NT2/D1 (cell line): Measurements from ENCODE around the gene TBC1D4.

ENCODE experiments used
- DNase-seq: peaks from one replicate; pipeline ENCODE4 v3.0.0-alpha.2; 2011; ENCODE audit warnings: low read depth, low spot score
- H3K27me3 ChIP-seq: 2 replicates; pipeline ENCODE4 v1.6.0; 2011; ENCODE audit warnings: mild to moderate bottlenecking; ENCODE audit not compliant: insufficient read length, insufficient read depth
- H3K36me3 ChIP-seq: 2 replicates; pipeline ENCODE4 v1.6.1; 2011; ENCODE audit warnings: mild to moderate bottlenecking, low read length, mixed read lengths; ENCODE audit not compliant: insufficient read depth, insufficient read length
- H3K4me1 ChIP-seq: 2 replicates; pipeline ENCODE4 v1.5.1; 2011; ENCODE audit not compliant: insufficient read depth, insufficient read length
- H3K4me3 ChIP-seq: 2 replicates; pipeline ENCODE4 v1.5.1; 2011; ENCODE audit warnings: low read depth; ENCODE audit not compliant: insufficient read length
- H3K9ac ChIP-seq: 2 replicates; pipeline ENCODE4 v1.6.0; 2011; ENCODE audit warnings: low read depth; ENCODE audit not compliant: insufficient read length
- H3K9me3 ChIP-seq: 2 replicates; pipeline ENCODE4 v1.5.1; 2011; ENCODE audit warnings: mild to moderate bottlenecking, low read length; ENCODE audit not compliant: insufficient read depth
- SUZ12 ChIP-seq: IDR thresholded peaks from 2 replicates; pipeline ENCODE4 v1.6.1; 2011; ENCODE audit not compliant: insufficient read length, insufficient read depth; ENCODE audit errors: extremely low read depth
- YY1 ChIP-seq: IDR thresholded peaks from 2 replicates; pipeline ENCODE4 v1.6.1; 2011; ENCODE audit not compliant: insufficient read length, insufficient read depth
- ZNF274 ChIP-seq: IDR thresholded peaks from 2 replicates; pipeline ENCODE4 v1.6.1; 2011; ENCODE audit warnings: mild to moderate bottlenecking, low read depth, low read length

The TBC1D4 gene

GRCh38 chr13:75326173-75327134 lies 155.5 kb downstream of the TBC1D4 start:
- Histone ChIP-seq H3K4me1 (no peaks in the 10 kb centered on the region), H3K27me3 (no peaks in the 10 kb centered on the region), H3K4me3 (no peak overlapping the region), H3K9me3 (no peaks in the 10 kb centered on the region), H3K9ac (no peak overlapping the region), H3K36me3 (peaks cover 6% of the 10 kb centered on the region)
- DNase-seq: no peak
- no peak for TF ChIP-seq ZNF274
- TF ChIP-seq YY1: no peak
- no peak for TF ChIP-seq SUZ12

- Histone ChIP-seq H3K9me3 (no peaks in the 10 kb centered on the region), H3K27me3 (no peaks in the 10 kb centered on the region), H3K4me3 (no peak overlapping the region), H3K9ac (no peak overlapping the region), H3K4me1 (no peaks in the 10 kb centered on the region), H3K36me3 (peaks cover 6% of the 10 kb centered on the region)
- TF ChIP-seq YY1 (no peak), SUZ12 (no peak), ZNF274 (no peak)
- no peak for DNase-seq
Measured at GRCh38 chr13:75325711-75326110, 156.3 kb downstream of the TBC1D4 start.

- no peak overlapping the region for H3K4me3 ChIP-seq
Measured at GRCh38 chr13:75324413-75324940, 157.5 kb downstream of the TBC1D4 start.

GRCh38 chr13:75321084-75321483 lies 160.9 kb downstream of the TBC1D4 start:
- Histone ChIP-seq H3K27me3 (no peaks in the 10 kb centered on the region), H3K4me3 (no peak overlapping the region), H3K36me3 (peaks cover 4% of the 10 kb centered on the region), H3K4me1 (no peaks in the 10 kb centered on the region), H3K9me3 (no peaks in the 10 kb centered on the region), H3K9ac (no peak overlapping the region)
- no peak for DNase-seq
- no peak for TF ChIP-seq YY1
- no peak for TF ChIP-seq SUZ12
- no peak for TF ChIP-seq ZNF274

More at GRCh38 chr13:75324413-75324940, 157.5 kb downstream of the TBC1D4 start:
- DNase-seq: no peak
- Histone ChIP-seq H3K9ac (no peak overlapping the region), H3K9me3 (no peaks in the 10 kb centered on the region), H3K4me1 (no peaks in the 10 kb centered on the region), H3K27me3 (no peaks in the 10 kb centered on the region), H3K36me3 (peaks cover 6% of the 10 kb centered on the region)
- TF ChIP-seq YY1 (no peak), SUZ12 (no peak), ZNF274 (no peak)

GRCh38 chr13:75319254-75319653 lies 162.7 kb downstream of the TBC1D4 start:
- Histone ChIP-seq H3K4me3 (no peak overlapping the region), H3K27me3 (no peaks in the 10 kb centered on the region), H3K4me1 (no peaks in the 10 kb centered on the region), H3K9ac (no peak overlapping the region), H3K9me3 (no peaks in the 10 kb centered on the region), H3K36me3 (no peaks in the 10 kb centered on the region)
- DNase-seq: no peak
- no peak for TF ChIP-seq YY1

- no peak for TF ChIP-seq SUZ12
- TF ChIP-seq ZNF274: no peak
- no peak for TF ChIP-seq YY1
- H3K9me3 ChIP-seq: no peaks in the 10 kb centered on the region
- H3K4me3 ChIP-seq: no peak overlapping the region
- no peak for DNase-seq
- H3K27me3 ChIP-seq: no peaks in the 10 kb centered on the region
- H3K9ac ChIP-seq: no peak overlapping the region
- H3K36me3 ChIP-seq: no peaks in the 10 kb centered on the region
- H3K4me1 ChIP-seq: no peaks in the 10 kb centered on the region
Measured at GRCh38 chr13:75318138-75318833, 163.7 kb downstream of the TBC1D4 start.

GRCh38 chr13:75316427-75316826 lies 165.5 kb downstream of the TBC1D4 start:
- Histone ChIP-seq H3K27me3 (no peaks in the 10 kb centered on the region), H3K9ac (no peak overlapping the region)
- no peak for TF ChIP-seq ZNF274
- no peak for TF ChIP-seq SUZ12
- TF ChIP-seq YY1: no peak

More at GRCh38 chr13:75316427-75316826, 165.5 kb downstream of the TBC1D4 start:
- no peaks in the 10 kb centered on the region for H3K9me3 ChIP-seq
- no peaks in the 10 kb centered on the region for H3K36me3 ChIP-seq
- no peak for DNase-seq
- H3K4me1 ChIP-seq: no peaks in the 10 kb centered on the region
- no peak overlapping the region for H3K4me3 ChIP-seq
